Dendritic cell treated with granulocyte-macrophage colony-stimulating factor and Interleukin-4, amounts not matched to agents 40 ng/mL and 50 ng/mL, for 4 days (primary cell): ENCODE results near the gene TERT.

Experiments used
- H3K27ac Mint-ChIP-seq: one replicate; pipeline ENCODE4 v1.8.0; 2022; ENCODE audit warnings: mild to moderate bottlenecking, mixed read lengths
- H3K27me3 Mint-ChIP-seq: one replicate; pipeline ENCODE4 v1.8.0; 2022; ENCODE audit warnings: mild to moderate bottlenecking, mixed read lengths
- H3K36me3 Mint-ChIP-seq: one replicate; pipeline ENCODE4 v1.8.0; 2022; ENCODE audit warnings: low read depth, mixed read lengths
- H3K4me1 Mint-ChIP-seq: one replicate; pipeline ENCODE4 v1.8.0; 2022; ENCODE audit warnings: low read depth, mixed read lengths
- H3K4me3 Mint-ChIP-seq: one replicate; pipeline ENCODE4 v1.8.0; 2022; ENCODE audit warnings: mild to moderate bottlenecking, moderate library complexity, mixed read lengths
- H3K9me3 Mint-ChIP-seq: one replicate; pipeline ENCODE4 v1.8.0; 2022; ENCODE audit warnings: mixed read lengths
- intact Hi-C: fragments of 100-400 bp; cut with micrococcal nuclease; formaldehyde crosslinking; loops from one replicate; pipeline ENCODE4 v1.15.0; 2022

The TERT gene

DNA sequence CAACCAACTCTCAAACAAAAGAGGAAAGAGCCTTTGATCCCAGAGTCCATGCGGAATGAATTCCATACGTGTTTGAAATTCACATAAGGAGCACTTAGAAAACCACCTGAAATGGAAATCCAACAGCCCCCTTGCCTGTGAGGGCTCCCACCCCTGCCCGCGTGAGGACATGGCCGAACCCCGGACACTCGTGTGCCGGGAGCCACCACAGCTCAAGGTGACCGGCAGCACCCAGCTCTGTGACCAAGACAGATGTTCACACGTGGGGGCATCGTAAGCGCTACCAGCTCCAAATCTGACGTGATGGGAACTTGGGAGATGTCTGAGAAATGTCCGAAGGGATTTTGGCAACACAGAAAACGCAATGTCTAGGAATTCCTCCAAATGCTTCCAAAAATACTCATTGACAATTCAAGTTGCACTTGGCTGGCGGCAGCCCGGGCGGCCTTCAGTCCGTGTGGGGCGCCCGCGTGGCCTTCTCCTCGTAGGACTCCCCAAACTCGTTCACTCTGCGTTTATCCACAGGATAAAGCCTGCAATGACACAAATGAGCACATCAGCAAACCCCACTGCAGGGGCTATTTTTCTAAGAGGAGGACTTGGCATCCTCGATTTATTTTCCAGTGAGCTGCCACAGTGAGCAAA is 23.2 kb upstream of the TERT start:
- Mint-ChIP-seq H3K4me1 (peaks cover 14% of the 10 kb centered on the region), H3K9me3 (no peaks in the 10 kb centered on the region), H3K36me3 (peaks cover 62% of the 10 kb centered on the region), H3K27me3 (peaks cover 33% of the 10 kb centered on the region), H3K4me3 (no peak overlapping the region), H3K27ac (no peak overlapping the region)
- intact Hi-C loops, result no loop called here

DNA sequence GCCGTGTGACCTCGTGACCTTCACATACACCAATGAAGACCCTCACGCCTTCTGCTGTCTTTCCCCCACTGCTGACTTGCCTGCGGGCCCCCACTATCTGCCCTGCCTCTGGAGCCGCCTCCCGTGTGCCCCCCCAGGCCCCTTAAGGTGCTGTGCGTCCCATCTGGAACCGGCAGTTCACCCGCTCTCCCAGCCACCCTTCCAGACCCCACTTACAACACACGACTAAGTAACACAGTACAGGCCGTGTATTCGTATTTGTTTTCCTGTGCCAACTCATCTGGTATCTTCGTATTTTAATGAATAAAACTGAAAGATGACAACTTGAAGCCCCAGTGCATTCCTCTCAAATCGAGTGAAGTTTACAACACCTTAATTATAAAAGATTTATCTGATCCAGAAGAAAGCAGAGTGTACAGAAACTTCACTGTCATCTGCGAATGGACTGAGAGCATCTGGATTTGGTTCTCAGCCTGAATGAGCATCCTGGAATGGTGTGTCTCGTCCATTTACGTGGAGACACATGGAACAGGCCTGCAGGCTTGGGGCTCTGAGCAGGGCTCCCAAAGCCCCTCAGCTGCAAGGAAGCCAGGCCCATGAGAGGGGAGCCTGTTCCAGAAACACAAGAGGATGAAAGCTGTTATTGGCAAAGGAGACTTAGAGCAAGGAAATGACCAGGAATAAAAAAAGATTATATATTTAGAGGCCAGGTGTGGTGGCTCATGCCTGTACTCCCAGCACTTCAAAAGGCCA is 21.9 kb upstream of the TERT start:
- intact Hi-C loops, result no loop called here
- H3K36me3 Mint-ChIP-seq, result peaks cover 51% of the 10 kb centered on the region
- peaks cover 21% of the 10 kb centered on the region for H3K4me1 Mint-ChIP-seq
- H3K4me3 Mint-ChIP-seq, result no peak overlapping the region
- H3K9me3 Mint-ChIP-seq, result peaks cover under 1% of the 10 kb centered on the region
- H3K27me3 Mint-ChIP-seq, result peaks cover 38% of the 10 kb centered on the region
- peak overlapping the region; percentile 6 for H3K27ac Mint-ChIP-seq

DNA sequence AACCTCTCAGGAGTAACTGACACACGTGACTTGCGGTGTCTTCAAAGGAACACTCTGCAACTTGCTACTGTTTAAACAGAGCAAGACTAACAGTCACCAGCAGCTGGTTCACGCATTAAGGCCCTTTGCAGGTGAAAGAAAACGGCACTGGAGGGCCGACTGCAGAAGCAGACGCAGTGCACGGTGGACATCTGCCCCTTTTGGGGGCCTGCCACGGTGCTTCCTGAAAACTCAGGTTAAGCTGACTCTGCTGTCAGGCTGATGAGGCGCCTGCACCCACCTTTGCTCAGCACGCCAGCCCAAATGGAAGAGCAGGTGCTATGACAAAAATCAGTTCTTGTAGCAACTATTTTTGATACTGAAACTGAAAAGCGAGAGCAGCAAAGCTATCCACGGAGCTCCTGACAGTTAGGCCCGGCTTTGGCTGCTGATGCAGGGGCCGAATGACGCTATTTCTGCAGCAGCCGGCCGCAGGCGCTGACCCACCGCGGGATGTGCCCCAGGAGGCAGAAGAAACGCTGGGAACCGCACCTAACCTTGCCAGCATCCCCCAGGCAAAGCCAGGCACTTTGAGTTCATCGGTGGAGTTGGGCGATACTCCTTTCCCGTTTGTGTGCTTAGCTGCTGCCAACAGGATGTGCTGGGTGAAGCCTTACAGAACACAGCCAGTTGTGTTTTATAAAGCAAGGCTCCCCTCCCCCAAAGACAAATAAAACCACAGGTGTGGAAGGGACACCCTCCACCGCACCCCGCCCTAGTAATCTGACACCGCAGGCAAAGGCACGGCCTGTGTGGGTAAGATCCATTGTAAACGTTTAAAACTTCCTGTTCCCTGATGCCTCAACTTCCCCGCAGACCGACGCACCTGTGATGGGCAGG is 21.1 kb upstream of the TERT start:
- intact Hi-C loops, result no loop called here
- Mint-ChIP-seq H3K4me3 (no peak overlapping the region), H3K4me1 (peaks cover 21% of the 10 kb centered on the region), H3K27me3 (peaks cover 43% of the 10 kb centered on the region), H3K9me3 (peaks cover 8% of the 10 kb centered on the region), H3K27ac (no peak overlapping the region), H3K36me3 (peaks cover 43% of the 10 kb centered on the region)

DNA sequence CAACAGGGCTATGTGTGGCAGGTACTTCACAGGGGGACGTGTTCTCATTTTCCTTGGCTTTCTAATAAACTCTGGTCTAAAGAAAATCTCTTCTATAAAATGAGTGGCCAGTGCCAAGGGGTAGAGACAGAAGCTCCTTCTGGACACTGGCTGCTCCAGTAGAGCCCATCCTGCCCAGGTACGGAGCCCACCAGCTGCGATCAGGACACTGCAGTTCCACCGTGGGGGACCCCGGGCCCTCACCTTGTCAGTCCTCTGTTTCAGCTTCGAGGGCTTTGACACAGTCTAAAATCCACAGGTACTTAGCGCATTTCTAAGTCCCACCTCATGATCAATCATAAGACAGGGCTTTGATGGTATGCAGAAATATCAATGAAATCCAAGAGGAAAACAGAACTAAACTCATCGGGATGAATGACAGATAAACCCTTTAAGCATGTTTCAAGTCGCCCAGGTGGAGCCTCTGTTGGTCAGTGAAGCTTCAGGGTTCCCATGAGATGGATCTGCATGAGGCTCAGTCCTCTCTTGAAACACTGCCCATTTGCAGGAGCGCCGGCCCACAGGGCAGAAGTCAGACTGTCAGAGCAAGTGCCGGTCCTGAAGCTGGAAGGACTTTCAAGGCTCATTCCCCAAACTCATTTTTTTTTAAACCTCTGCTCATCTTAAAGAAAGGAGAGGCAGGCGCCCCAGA is 20.3 kb upstream of the TERT start:
- peaks cover 21% of the 10 kb centered on the region for H3K4me1 Mint-ChIP-seq
- peaks cover 47% of the 10 kb centered on the region for H3K27me3 Mint-ChIP-seq
- no peak overlapping the region for H3K27ac Mint-ChIP-seq
- intact Hi-C loops, result no loop called here
- peaks cover 35% of the 10 kb centered on the region for H3K36me3 Mint-ChIP-seq
- H3K4me3 Mint-ChIP-seq, result no peak overlapping the region
- peaks cover 16% of the 10 kb centered on the region for H3K9me3 Mint-ChIP-seq

DNA sequence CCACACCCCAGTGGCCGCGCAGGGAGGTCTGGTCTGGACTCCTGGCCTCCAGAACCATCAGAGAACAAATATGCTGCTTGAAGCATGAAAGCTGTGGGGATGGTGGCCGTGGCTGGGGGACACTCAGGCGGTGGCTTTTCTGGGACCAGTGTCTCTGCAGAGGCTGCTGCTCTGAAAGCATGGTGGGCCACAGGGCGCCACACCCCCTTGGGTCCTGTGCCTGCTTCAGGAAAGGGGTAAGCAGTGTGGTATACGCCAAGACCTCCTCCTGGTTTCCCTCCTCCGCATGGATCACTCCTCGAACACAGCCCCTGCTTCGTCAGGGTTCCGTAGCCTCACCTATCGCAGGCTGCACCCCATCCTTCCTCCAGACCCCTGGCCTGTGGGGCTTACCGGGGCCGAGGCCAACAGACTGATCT is 19.7 kb upstream of the TERT start:
- H3K27ac Mint-ChIP-seq, result no peak overlapping the region
- intact Hi-C loops, result no loop called here
- peaks cover 21% of the 10 kb centered on the region for H3K4me1 Mint-ChIP-seq
- no peak overlapping the region for H3K4me3 Mint-ChIP-seq
- peaks cover 29% of the 10 kb centered on the region for H3K36me3 Mint-ChIP-seq
- H3K27me3 Mint-ChIP-seq, result peaks cover 48% of the 10 kb centered on the region
- peaks cover 19% of the 10 kb centered on the region for H3K9me3 Mint-ChIP-seq

DNA sequence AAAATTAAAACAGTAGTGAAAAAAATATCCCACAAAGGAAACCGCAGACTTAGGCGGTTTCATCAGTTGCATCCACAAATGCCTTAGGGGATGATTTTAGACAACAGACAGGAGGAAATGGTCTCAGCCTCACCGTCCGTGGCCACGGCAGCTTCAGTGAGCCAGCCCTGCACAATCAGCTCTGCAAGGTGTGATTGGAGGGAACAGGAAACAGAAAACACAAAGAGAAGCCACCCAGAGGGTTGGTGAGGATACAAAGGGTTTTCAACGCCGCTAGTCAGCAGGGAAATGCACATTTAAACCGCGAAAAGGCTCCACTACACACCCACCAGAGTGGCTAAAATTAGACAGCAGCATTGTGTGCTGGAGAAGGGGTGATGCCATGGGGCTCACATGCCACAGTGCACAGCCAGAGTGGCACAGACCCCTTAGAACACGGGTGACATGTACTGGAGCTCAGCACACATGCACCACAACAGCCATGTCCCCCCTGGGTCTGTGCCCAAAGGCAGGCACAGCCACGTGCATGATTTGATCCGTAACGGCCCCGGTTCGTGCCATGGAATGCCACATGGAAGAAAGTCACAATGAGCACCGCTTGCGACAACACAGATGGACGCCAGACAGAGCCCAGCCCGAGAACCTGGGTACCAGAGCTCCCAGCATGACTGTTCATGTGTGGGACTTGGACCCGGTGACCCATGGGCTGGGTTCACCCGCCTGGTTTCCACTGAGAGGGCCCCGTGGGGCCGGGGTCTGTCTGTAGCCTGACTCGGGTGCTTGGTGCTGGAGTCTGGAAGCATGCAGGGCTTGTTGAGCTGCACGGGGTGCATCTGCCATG is 18.3 kb upstream of the TERT start:
- H3K27me3 Mint-ChIP-seq, result peaks cover 48% of the 10 kb centered on the region
- peaks cover 21% of the 10 kb centered on the region for H3K4me1 Mint-ChIP-seq
- intact Hi-C loops, result no loop called here
- H3K9me3 Mint-ChIP-seq, result peaks cover 19% of the 10 kb centered on the region
- H3K4me3 Mint-ChIP-seq, result no peak overlapping the region
- H3K27ac Mint-ChIP-seq, result no peak overlapping the region
- peaks cover 16% of the 10 kb centered on the region for H3K36me3 Mint-ChIP-seq

DNA sequence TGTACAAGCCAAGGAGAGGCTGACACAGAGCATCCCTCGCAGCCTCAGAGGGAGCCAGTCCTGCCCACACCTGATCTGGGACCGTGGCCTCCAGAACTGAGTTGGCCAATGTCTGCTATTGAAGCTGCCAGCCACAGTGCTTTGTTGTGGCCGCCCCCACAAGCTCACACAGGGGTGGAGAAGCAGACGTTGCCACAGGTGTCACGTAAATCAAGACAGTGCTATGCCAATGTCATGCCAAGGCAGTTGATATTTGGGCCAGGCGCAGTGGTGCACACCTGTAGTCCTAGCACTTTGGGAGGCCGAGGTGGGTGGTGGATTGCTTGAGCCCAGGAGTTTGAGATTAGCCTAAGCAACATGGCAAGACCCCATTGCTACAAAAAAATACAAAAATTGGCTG is 17.3 kb upstream of the TERT start:
- no peak overlapping the region for H3K27ac Mint-ChIP-seq
- H3K27me3 Mint-ChIP-seq, result peaks cover 48% of the 10 kb centered on the region
- H3K4me3 Mint-ChIP-seq, result no peak overlapping the region
- H3K36me3 Mint-ChIP-seq, result peaks cover 6% of the 10 kb centered on the region
- H3K4me1 Mint-ChIP-seq, result peaks cover 21% of the 10 kb centered on the region
- intact Hi-C loops, result no loop called here
- H3K9me3 Mint-ChIP-seq, result peaks cover 19% of the 10 kb centered on the region

DNA sequence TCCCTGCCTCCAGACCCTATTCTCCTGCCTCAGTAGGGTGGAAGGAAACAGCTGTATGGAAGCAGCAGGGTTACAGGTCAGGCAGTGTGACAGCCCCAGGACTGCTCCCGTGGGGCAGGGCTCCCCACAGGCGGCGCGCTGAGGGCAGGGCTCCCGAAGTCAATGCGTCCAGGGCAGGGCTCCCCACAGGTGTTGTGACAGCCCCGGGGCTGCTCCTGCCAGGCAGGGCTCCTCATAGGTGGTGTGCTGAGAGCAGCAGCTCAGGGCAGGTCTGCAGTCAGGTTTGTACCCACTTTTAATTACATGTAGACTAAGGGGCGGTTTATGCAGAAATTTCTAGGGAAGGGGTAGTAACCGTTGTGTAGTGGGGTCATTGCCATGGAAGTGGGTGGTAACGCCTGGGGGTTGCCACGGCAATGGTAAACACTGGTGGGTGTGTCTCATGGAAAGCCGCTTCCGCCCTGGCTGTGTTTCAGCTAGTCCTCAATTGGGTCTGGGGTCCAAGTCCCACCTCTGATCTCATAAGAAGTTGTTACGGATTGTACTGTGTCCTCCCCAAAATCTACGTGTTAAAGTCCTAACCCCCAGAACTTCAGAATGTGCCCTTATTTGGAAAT is 16.7 kb upstream of the TERT start:
- intact Hi-C loops, result no loop called here
- Mint-ChIP-seq H3K27me3 (peaks cover 45% of the 10 kb centered on the region), H3K9me3 (peaks cover 19% of the 10 kb centered on the region), H3K27ac (no peak overlapping the region), H3K4me3 (no peak overlapping the region), H3K4me1 (peaks cover 18% of the 10 kb centered on the region), H3K36me3 (no peaks in the 10 kb centered on the region)

DNA sequence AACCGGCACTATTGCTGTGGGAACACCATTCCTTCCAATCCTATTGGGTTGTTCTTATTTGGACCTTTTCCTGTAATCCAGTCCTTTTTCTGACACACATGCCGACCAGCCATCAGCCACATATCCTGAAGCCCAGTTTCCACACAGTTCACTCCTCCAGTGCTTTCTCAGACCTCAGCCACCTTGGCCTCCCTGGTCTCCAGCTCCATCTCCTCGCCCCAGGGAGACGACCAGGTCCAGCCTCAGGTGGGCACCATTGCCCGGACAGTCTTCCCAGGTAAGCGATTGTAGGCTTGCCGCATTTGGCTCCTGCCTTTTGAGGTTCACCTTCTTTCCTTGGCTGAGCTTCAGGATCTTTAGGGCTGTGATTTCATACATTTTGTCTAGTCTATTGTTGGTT is 15.2 kb upstream of the TERT start:
- H3K27me3 Mint-ChIP-seq, result peaks cover 37% of the 10 kb centered on the region
- peaks cover 19% of the 10 kb centered on the region for H3K9me3 Mint-ChIP-seq
- H3K4me3 Mint-ChIP-seq, result no peak overlapping the region
- peaks cover 19% of the 10 kb centered on the region for H3K4me1 Mint-ChIP-seq
- intact Hi-C loops, result no loop called here
- H3K27ac Mint-ChIP-seq, result no peak overlapping the region
- H3K36me3 Mint-ChIP-seq, result no peaks in the 10 kb centered on the region

DNA sequence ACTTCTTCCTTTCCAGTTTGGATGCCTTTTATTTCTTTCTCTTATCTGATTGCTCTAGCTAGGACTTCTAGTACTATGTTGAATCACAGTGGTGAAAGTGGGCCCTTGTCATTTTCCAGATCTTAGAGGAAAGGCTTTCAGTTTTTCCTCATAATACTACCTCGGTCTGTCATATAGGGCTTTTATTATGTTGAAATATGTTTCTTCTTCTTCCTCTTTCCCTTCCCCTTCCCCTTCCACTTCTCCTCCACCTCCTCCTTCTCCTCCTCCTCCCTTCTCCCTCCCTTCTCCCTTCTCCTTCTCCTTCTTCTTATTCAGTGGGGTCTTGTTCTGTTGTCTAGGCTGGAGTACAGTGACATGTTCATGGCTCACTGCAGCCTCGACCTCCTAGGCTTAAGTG is 9.2 kb upstream of the TERT start:
- H3K9me3 Mint-ChIP-seq, result no peaks in the 10 kb centered on the region

DNA sequence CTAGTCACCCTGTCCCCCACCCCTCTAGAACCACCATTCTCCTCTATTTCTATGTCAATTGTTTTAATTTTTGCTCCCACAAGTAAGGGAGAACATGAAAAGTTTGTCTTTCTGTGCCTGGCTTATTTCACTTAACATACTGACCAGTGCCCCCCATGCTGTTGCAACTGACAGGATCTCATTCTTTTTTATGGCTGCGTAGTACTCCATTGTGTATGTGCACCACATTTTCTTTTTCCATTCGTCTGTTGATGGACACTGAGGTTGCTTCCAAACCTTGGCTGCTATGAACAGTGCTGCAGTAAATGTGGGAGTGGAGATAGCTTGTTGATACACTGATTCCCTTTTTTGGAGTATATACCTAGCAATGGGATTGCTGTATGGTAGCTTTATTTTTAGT is 7.4 kb upstream of the TERT start:
- H3K36me3 Mint-ChIP-seq, result no peaks in the 10 kb centered on the region
- peaks cover 22% of the 10 kb centered on the region for H3K27me3 Mint-ChIP-seq
- intact Hi-C loops, result no loop called here
- no peak overlapping the region for H3K4me3 Mint-ChIP-seq
- no peaks in the 10 kb centered on the region for H3K9me3 Mint-ChIP-seq
- no peak overlapping the region for H3K27ac Mint-ChIP-seq
- H3K4me1 Mint-ChIP-seq, result peaks cover 17% of the 10 kb centered on the region

More for the DNA sequence above, 9.2 kb upstream of the TERT start:
- intact Hi-C loops, result no loop called here
- no peak overlapping the region for H3K27ac Mint-ChIP-seq
- peaks cover 17% of the 10 kb centered on the region for H3K4me1 Mint-ChIP-seq
- H3K27me3 Mint-ChIP-seq, result peaks cover 12% of the 10 kb centered on the region
- H3K36me3 Mint-ChIP-seq, result no peaks in the 10 kb centered on the region
- H3K4me3 Mint-ChIP-seq, result no peak overlapping the region

DNA sequence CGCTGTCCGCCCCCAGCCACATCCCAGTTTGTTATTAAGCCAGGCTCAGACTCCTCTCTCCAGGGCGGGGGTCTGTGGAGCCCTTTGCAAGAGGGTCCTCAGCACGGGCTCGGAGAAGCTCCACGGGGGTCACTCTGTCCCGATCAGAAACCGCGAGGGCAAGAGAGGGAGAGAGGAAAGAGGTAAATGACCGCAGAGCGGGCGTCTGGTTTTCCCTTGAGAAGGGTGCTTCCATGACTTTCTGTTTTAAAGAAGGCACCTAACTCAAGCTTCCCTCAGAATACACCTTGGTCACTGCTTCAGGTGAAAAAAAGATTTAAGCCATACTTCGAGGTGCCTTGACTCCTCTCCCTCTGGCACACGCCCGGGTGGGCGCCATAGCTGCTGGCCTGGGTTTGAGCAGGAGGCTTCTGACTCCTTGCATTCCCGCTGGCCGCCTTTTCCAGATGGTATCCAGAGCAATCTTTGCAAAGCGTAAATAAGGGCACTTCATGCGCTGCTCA is 5.8 kb upstream of the TERT start:
- Mint-ChIP-seq H3K36me3 (no peaks in the 10 kb centered on the region), H3K4me1 (peaks cover 17% of the 10 kb centered on the region), H3K27ac (no peak overlapping the region), H3K9me3 (no peaks in the 10 kb centered on the region), H3K4me3 (no peak overlapping the region), H3K27me3 (peaks cover 36% of the 10 kb centered on the region)
- intact Hi-C loops, result no loop called here
